RWPE2 (cell line): ENCODE data around the gene PCCA.

Experiments used
- ATAC-seq: fragments of 200-7000 bp; cut with Tn5 transposase; 3 replicates; pipeline ENCODE4 v1.9.1; 2021; ENCODE audit warnings: low read depth
- DNase-seq: peaks from one replicate; pipeline ENCODE4 v3.0.0-alpha.2; 2020; ENCODE audit warnings: low spot score
- H3K27ac ChIP-seq: fragments of 450-650 bp; 2 replicates; pipeline ENCODE4 v1.5.1; 2017; ENCODE audit warnings: mild to moderate bottlenecking; ENCODE audit not compliant: poor library complexity, severe bottlenecking
- H3K27me3 ChIP-seq: fragments of 250-450 bp; sonication (Bioruptor Pico); 2 replicates; pipeline ENCODE4 v1.5.1; 2021; ENCODE audit warnings: mild to moderate bottlenecking, moderate library complexity; ENCODE audit not compliant: insufficient read depth, poor library complexity, severe bottlenecking
- H3K36me3 ChIP-seq: fragments of 250-450 bp; sonication (Bioruptor Pico); 2 replicates; pipeline ENCODE4 v1.5.1; 2020; ENCODE audit warnings: low read depth, mild to moderate bottlenecking, moderate library complexity
- H3K4me1 ChIP-seq: fragments of 250-450 bp; sonication (Bioruptor Pico); 2 replicates; pipeline ENCODE4 v1.5.1; 2021; ENCODE audit warnings: mild to moderate bottlenecking, moderate library complexity; ENCODE audit not compliant: insufficient read depth, poor library complexity, severe bottlenecking
- H3K4me3 ChIP-seq: fragments of 250-450 bp; sonication (Bioruptor Pico); 2 replicates; pipeline ENCODE4 v1.5.1; 2021; ENCODE audit warnings: mild to moderate bottlenecking, moderate library complexity; ENCODE audit not compliant: severe bottlenecking
- H3K9me3 ChIP-seq: fragments of 250-450 bp; sonication (Bioruptor Pico); 2 replicates; pipeline ENCODE4 v1.5.1; 2021; ENCODE audit warnings: mild to moderate bottlenecking, moderate library complexity; ENCODE audit not compliant: severe bottlenecking
- TF ChIP-seq, protein P1 (sequence below): fragments of 450-650 bp; IDR thresholded peaks from one replicate; pipeline ENCODE4 v1.5.1; 2017; ENCODE audit warnings: mild to moderate bottlenecking, moderate library complexity; ENCODE audit not compliant: poor library complexity, severe bottlenecking

PCCA gene

DNA sequence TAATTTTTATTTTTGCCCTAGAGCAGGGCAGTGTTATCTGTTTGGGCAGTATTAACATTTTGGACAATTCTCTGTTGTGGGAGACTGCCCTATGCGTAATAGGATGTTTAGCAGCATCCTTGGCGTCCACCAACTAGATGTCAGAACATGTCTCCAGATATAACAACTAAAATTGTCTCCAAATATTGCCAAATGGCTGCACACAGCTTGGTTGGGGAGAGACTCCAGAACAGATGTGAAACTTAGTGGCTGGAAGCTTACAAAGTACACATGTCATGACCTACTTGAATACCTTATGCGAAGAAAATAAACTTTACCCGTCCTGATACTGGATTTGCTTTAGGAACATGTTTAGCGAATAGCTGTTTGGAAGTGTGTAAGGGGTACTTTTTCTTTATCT lies 376.7 kb downstream of the PCCA start:
- H3K9me3 ChIP-seq: no peaks in the 10 kb centered on the region
- TF ChIP-seq, protein P1, sequence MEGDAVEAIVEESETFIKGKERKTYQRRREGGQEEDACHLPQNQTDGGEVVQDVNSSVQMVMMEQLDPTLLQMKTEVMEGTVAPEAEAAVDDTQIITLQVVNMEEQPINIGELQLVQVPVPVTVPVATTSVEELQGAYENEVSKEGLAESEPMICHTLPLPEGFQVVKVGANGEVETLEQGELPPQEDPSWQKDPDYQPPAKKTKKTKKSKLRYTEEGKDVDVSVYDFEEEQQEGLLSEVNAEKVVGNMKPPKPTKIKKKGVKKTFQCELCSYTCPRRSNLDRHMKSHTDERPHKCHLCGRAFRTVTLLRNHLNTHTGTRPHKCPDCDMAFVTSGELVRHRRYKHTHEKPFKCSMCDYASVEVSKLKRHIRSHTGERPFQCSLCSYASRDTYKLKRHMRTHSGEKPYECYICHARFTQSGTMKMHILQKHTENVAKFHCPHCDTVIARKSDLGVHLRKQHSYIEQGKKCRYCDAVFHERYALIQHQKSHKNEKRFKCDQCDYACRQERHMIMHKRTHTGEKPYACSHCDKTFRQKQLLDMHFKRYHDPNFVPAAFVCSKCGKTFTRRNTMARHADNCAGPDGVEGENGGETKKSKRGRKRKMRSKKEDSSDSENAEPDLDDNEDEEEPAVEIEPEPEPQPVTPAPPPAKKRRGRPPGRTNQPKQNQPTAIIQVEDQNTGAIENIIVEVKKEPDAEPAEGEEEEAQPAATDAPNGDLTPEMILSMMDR: no peak
- no peaks in the 10 kb centered on the region for H3K27me3 ChIP-seq
- H3K27ac ChIP-seq: no peak overlapping the region
- H3K36me3 ChIP-seq: no peaks in the 10 kb centered on the region
- no peaks in the 10 kb centered on the region for H3K4me1 ChIP-seq
- ATAC-seq (no peak), DNase-seq (no peak)
- H3K4me3 ChIP-seq: no peak overlapping the region

- no peak for ATAC-seq
- H3K9me3 ChIP-seq: no peaks in the 10 kb centered on the region
- H3K4me1 ChIP-seq: no peaks in the 10 kb centered on the region
- no peaks in the 10 kb centered on the region for H3K36me3 ChIP-seq
- DNase-seq: no peak
- H3K27me3 ChIP-seq: no peaks in the 10 kb centered on the region
- no peak overlapping the region for H3K27ac ChIP-seq
- no peak overlapping the region for H3K4me3 ChIP-seq
- TF ChIP-seq, protein P1: no peak
Observed at GRCh38 chr13:100470866-100471505, 382.1 kb downstream of the PCCA start.

GRCh38 chr13:100473087-100473486 lies 384.2 kb downstream of the PCCA start:
- Histone ChIP-seq H3K4me3 (no peak overlapping the region), H3K4me1 (no peaks in the 10 kb centered on the region), H3K27ac (no peak overlapping the region), H3K36me3 (no peaks in the 10 kb centered on the region), H3K9me3 (no peaks in the 10 kb centered on the region), H3K27me3 (no peaks in the 10 kb centered on the region)
- DNase-seq (no peak), ATAC-seq (no peak)
- TF ChIP-seq, protein P1: no peak

DNA sequence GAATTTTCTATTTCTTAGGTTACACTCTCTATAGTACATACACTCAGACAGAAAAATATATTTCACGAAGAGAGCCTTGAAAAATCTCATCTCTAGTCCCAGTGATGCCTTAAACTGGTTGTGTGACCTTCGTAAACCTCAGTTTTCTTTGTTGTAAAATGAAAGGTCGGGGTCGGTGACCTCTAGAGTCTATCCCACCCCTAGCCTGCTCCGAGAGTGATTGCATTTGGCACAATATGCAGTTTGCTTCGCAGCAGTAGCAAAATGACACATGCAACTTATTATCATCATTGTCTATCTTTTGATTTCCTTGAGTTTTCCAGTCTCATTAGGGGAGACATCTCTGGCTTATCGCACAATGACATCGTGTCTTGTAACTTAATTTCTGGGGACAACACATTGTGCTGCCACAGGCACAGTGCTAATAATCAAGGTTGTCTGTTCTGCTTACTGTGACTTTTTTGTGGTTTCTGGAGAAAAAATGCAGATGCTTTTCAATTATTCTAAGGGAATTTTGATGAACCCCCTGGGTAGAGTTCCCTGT lies 384.7 kb downstream of the PCCA start:
- Histone ChIP-seq H3K4me3 (no peak overlapping the region), H3K36me3 (no peaks in the 10 kb centered on the region), H3K4me1 (no peaks in the 10 kb centered on the region), H3K9me3 (no peaks in the 10 kb centered on the region), H3K27me3 (no peaks in the 10 kb centered on the region), H3K27ac (no peak overlapping the region)
- ATAC-seq: no peak
- TF ChIP-seq, protein P1: no peak
- no peak for DNase-seq

GRCh38 chr13:100476963-100477362 lies 388.1 kb downstream of the PCCA start:
- H3K27ac ChIP-seq: no peak overlapping the region
- no peaks in the 10 kb centered on the region for H3K36me3 ChIP-seq
- no peak overlapping the region for H3K4me3 ChIP-seq
- H3K9me3 ChIP-seq: no peaks in the 10 kb centered on the region
- TF ChIP-seq, protein P1: no peak
- DNase-seq (no peak), ATAC-seq (no peak)
- no peaks in the 10 kb centered on the region for H3K27me3 ChIP-seq
- no peaks in the 10 kb centered on the region for H3K4me1 ChIP-seq
